ENCODE data around the gene CDC14B. TPM values are rescaled to one million over a fixed set of nuclear protein-coding genes. Genes with fewer than 3 reads are reported as not detected.
"Not testable (repeated sequence)": the region's sequence is repeated elsewhere in the genome, so short reads cannot be mapped to it uniquely, and the experiment has no call there.

Gene CDC14B
- polyA plus RNA-seq, 1 donor from 2014 or later = 7.0 TPM

- not testable (repeated sequence) for H3F3A ChIP-seq (ENCODE audit: insufficient read depth, low read length, poor library complexity, severe bottlenecking); H2AFZ ChIP-seq (ENCODE audit: low read depth, low read length); H3K9me3 ChIP-seq (ENCODE audit: low read length); H4K20me1 ChIP-seq (ENCODE audit: insufficient read depth); H3K27me3 ChIP-seq (ENCODE audit: insufficient read depth, low read depth, low read length); H3K79me2 ChIP-seq (replicated peaks; ENCODE audit: insufficient read depth, low read length); H3K4me3 ChIP-seq (ENCODE audit: low read length); H3K9me2 ChIP-seq (ENCODE audit: insufficient read depth, low read length); H3K36me3 ChIP-seq (ENCODE audit: insufficient read depth, low read length); H3K27ac ChIP-seq (ENCODE audit: low read length); H3K4me2 ChIP-seq (ENCODE audit: low read length); H3K9ac ChIP-seq (ENCODE audit: low read length)
These were observed 37.4 kb downstream of the CDC14B start for GRCh38 chr9:96582199-96582598.

GRCh38 chr9:96581786-96582185 lies 37.9 kb downstream of the CDC14B start:
- H3K27me3 ChIP-seq (ENCODE audit: insufficient read depth, low read depth, low read length) = no peaks in the 10 kb centered on the region
- no peaks in the 10 kb centered on the region for H3K9me2 ChIP-seq (ENCODE audit: insufficient read depth, low read length)
- no peak overlapping the region for H3K9ac ChIP-seq (ENCODE audit: low read length)
- H4K20me1 ChIP-seq (ENCODE audit: insufficient read depth) = no peaks in the 10 kb centered on the region
- H3K36me3 ChIP-seq (ENCODE audit: insufficient read depth, low read length) = no peaks in the 10 kb centered on the region
- H3K9me3 ChIP-seq (ENCODE audit: low read length) = no peaks in the 10 kb centered on the region
- H3K4me2 ChIP-seq (ENCODE audit: low read length) = no peak overlapping the region
- no peaks in the 10 kb centered on the region for H3F3A ChIP-seq (ENCODE audit: insufficient read depth, low read length, poor library complexity, severe bottlenecking)
- H2AFZ ChIP-seq (ENCODE audit: low read depth, low read length) = no peak overlapping the region
- H3K4me3 ChIP-seq (ENCODE audit: low read length) = no peak overlapping the region
- no peaks in the 10 kb centered on the region for H3K79me2 ChIP-seq (replicated peaks; ENCODE audit: insufficient read depth, low read length)
- H3K27ac ChIP-seq (ENCODE audit: low read length) = no peak overlapping the region
- TF ChIP-seq EZH2 (IDR thresholded peaks at IDR 0.05; ENCODE audit: borderline replicate concordance, insufficient read depth, low read length, poor library complexity, severe bottlenecking) (no peak), SMC3 (conservative IDR thresholded peaks at IDR 0.05; ENCODE audit: poor library complexity) (no peak), RAD21 (conservative IDR thresholded peaks at IDR 0.05) (no peak), TAF1 (IDR thresholded peaks at IDR 0.05; ENCODE audit: low read depth) (no peak), MXI1 (conservative IDR thresholded peaks at IDR 0.05; ENCODE audit: poor library complexity, severe bottlenecking) (no peak), REST (IDR thresholded peaks at IDR 0.05; ENCODE audit: borderline replicate concordance) (no peak), CTCF (IDR thresholded peaks at IDR 0.05; ENCODE audit: poor library complexity, severe bottlenecking) (no peak), EP300 (conservative IDR thresholded peaks at IDR 0.05; ENCODE audit: poor library complexity, severe bottlenecking) (no peak), POLR2AphosphoS5 (IDR thresholded peaks at IDR 0.05) (no peak)

GRCh38 chr9:96581301-96581700 lies 38.3 kb downstream of the CDC14B start:
- Histone ChIP-seq H3F3A (ENCODE audit: insufficient read depth, low read length, poor library complexity, severe bottlenecking) (no peaks in the 10 kb centered on the region), H3K27ac (ENCODE audit: low read length) (no peak overlapping the region), H3K27me3 (ENCODE audit: insufficient read depth, low read depth, low read length) (no peaks in the 10 kb centered on the region), H3K9ac (ENCODE audit: low read length) (no peak overlapping the region), H3K36me3 (ENCODE audit: insufficient read depth, low read length) (no peaks in the 10 kb centered on the region), H4K20me1 (ENCODE audit: insufficient read depth) (no peaks in the 10 kb centered on the region), H2AFZ (ENCODE audit: low read depth, low read length) (no peak overlapping the region), H3K4me3 (ENCODE audit: low read length) (no peak overlapping the region), H3K4me2 (ENCODE audit: low read length) (no peak overlapping the region), H3K9me2 (ENCODE audit: insufficient read depth, low read length) (no peaks in the 10 kb centered on the region), H3K79me2 (replicated peaks; ENCODE audit: insufficient read depth, low read length) (no peaks in the 10 kb centered on the region), H3K9me3 (ENCODE audit: low read length) (no peaks in the 10 kb centered on the region)
- no peak for TF ChIP-seq REST (IDR thresholded peaks at IDR 0.05; ENCODE audit: borderline replicate concordance)
- TF ChIP-seq MXI1 (conservative IDR thresholded peaks at IDR 0.05; ENCODE audit: poor library complexity, severe bottlenecking) = no peak

Measured in neural cell (in vitro differentiated cells).